GM19043 (cell line): ENCODE data around the gene GRK2.

Source experiments
- ATAC-seq: cut with Tn5 transposase; IDR thresholded peaks from one replicate; pipeline ENCODE4 v1.9.1; 2021; ENCODE audit warnings: low read depth; ENCODE audit not compliant: unreplicated experiment

Gene GRK2

GRCh38 chr11:67293090-67293489, 26.8 kb downstream of the GRK2 start:
- no peak for ATAC-seq

- no peak for ATAC-seq
Measured at GRCh38 chr11:67295846-67296245, 29.6 kb downstream of the GRK2 start.

GRCh38 chr11:67298786-67299185, 32.5 kb downstream of the GRK2 start:
- ATAC-seq, result no peak

GRCh38 chr11:67299471-67300191, 33.4 kb downstream of the GRK2 start:
- ATAC-seq, result no peak

GRCh38 chr11:67300256-67300755, 34.0 kb downstream of the GRK2 start:
- ATAC-seq, result no peak

- no peak for ATAC-seq
Measured at GRCh38 chr11:67300756-67301312, 34.6 kb downstream of the GRK2 start.

GRCh38 chr11:67301313-67301921, 35.1 kb downstream of the GRK2 start:
- no peak for ATAC-seq

- no peak for ATAC-seq
Measured at GRCh38 chr11:67301951-67302516, 35.8 kb downstream of the GRK2 start.

- no peak for ATAC-seq
Measured at GRCh38 chr11:67302571-67303131, 36.4 kb downstream of the GRK2 start.

- ATAC-seq, result no peak
Measured at GRCh38 chr11:67303132-67303834, 37.0 kb downstream of the GRK2 start, which contains the start of gene SSH3. SSH3 (plus strand) TSS chr11:67303530; CDS start chr11:67303626, 96 bp downstream.

GRCh38 chr11:67303835-67304411, 37.6 kb downstream of the GRK2 start:
- no peak for ATAC-seq

GRCh38 chr11:67304511-67305113, 38.3 kb downstream of the GRK2 start:
- ATAC-seq, result no peak

GRCh38 chr11:67306769-67307544, 40.7 kb downstream of the GRK2 start:
- ATAC-seq, result no peak

- no peak for ATAC-seq
Measured at GRCh38 chr11:67307545-67308001, 41.3 kb downstream of the GRK2 start.

GRCh38 chr11:67308031-67308866, 42.0 kb downstream of the GRK2 start:
- ATAC-seq, result no peak

GRCh38 chr11:67309166-67309565, 42.9 kb downstream of the GRK2 start:
- no peak for ATAC-seq

- no peak for ATAC-seq
Measured at GRCh38 chr11:67309661-67310061, 43.4 kb downstream of the GRK2 start.
